ENCODE measurements around the gene HRCT1. TPM values are rescaled to one million over a fixed set of nuclear protein-coding genes. Genes with fewer than 3 reads are reported as not detected.
"Not testable (repeated sequence)": the region's sequence is repeated elsewhere in the genome, so short reads cannot be mapped to it uniquely, and the experiment has no call there.

HRCT1 gene
- total RNA-seq, 4 donors from 2014 or later = 0.81 to 11.8 (median 3.3) TPM

- Histone ChIP-seq H3K4me3 (replicated peaks in 1 of 3) (no peak overlapping the region), H3K4me1 (no peaks in the 10 kb centered on the region), H3K36me3 (no peaks in the 10 kb centered on the region), H3K27ac (no peak overlapping the region), H3K9me3 (no peaks in the 10 kb centered on the region), H3K27me3 (no peaks in the 10 kb centered on the region)
- no peak for TF ChIP-seq POLR2A (IDR thresholded peaks at IDR 0.05)
- no peak for TF ChIP-seq CTCF (IDR thresholded peaks at IDR 0.05)
- no peak for DNase-seq
- intact Hi-C loops (cut with DNase I) = no loop called here
- 83 to 86% methylated on average over 1 of the region's 1 CpG for WGBS, 2 donors
These were observed 14.0 kb upstream of the HRCT1 start for GRCh38 chr9:35892051-35892450.

- 94 to 96% methylated on average over 2 of the region's 2 CpGs for WGBS, 2 donors
- H3K9me3 ChIP-seq = no peaks in the 10 kb centered on the region
- H3K4me3 ChIP-seq (replicated peaks in 1 of 3) = no peak overlapping the region
- no peaks in the 10 kb centered on the region for H3K36me3 ChIP-seq
- TF ChIP-seq CTCF (IDR thresholded peaks at IDR 0.05) = no peak
- no peak for TF ChIP-seq POLR2A (IDR thresholded peaks at IDR 0.05)
- no peaks in the 10 kb centered on the region for H3K27me3 ChIP-seq
- DNase-seq = no peak
- no peaks in the 10 kb centered on the region for H3K4me1 ChIP-seq
- H3K27ac ChIP-seq = no peak overlapping the region
- intact Hi-C loops (cut with DNase I) = no loop called here
These were observed 9.4 kb upstream of the HRCT1 start for GRCh38 chr9:35896570-35896969.

- intact Hi-C loops (cut with DNase I); H3K4me3 ChIP-seq (replicated peaks in 1 of 3); DNase-seq; H3K4me1 ChIP-seq; H3K27me3 ChIP-seq; H3K36me3 ChIP-seq; H3K27ac ChIP-seq; H3K9me3 ChIP-seq: not testable (repeated sequence)
- WGBS, 2 donors = 90 to 96% methylated on average over 7 of the region's 7 CpGs
These were observed 8.5 kb upstream of the HRCT1 start for GRCh38 chr9:35897376-35898099.

GRCh38 chr9:35898337-35898736, 7.7 kb upstream of the HRCT1 start:
- Histone ChIP-seq H3K36me3 (no peaks in the 10 kb centered on the region), H3K4me1 (no peaks in the 10 kb centered on the region), H3K9me3 (no peaks in the 10 kb centered on the region), H3K27me3 (no peaks in the 10 kb centered on the region), H3K4me3 (replicated peaks in 1 of 3) (no peak overlapping the region), H3K27ac (no peak overlapping the region)
- TF ChIP-seq POLR2A (IDR thresholded peaks at IDR 0.05) (no peak), CTCF (IDR thresholded peaks at IDR 0.05) (no peak)
- intact Hi-C loops (cut with DNase I) = no loop called here
- DNase-seq = no peak

- TF ChIP-seq POLR2A (IDR thresholded peaks at IDR 0.05) (no peak), CTCF (IDR thresholded peaks at IDR 0.05) (no peak)
- H3K36me3 ChIP-seq = no peaks in the 10 kb centered on the region
- H3K4me3 ChIP-seq (replicated peaks in 1 of 3) = no peak overlapping the region
- no peak overlapping the region for H3K27ac ChIP-seq
- intact Hi-C loops (cut with DNase I) = no loop called here
- H3K9me3 ChIP-seq = no peaks in the 10 kb centered on the region
- 79 to 80% methylated on average over 2 of the region's 2 CpGs for WGBS, 2 donors
- no peak for DNase-seq
- H3K27me3 ChIP-seq = no peaks in the 10 kb centered on the region
- H3K4me1 ChIP-seq = no peaks in the 10 kb centered on the region
These were observed 7.0 kb upstream of the HRCT1 start for GRCh38 chr9:35899021-35899420.

Measured in thyroid gland (tissue), 4 donors.